GM12875 (cell line): ENCODE results near the gene MYB.
"Not testable (repeated sequence)": the region's sequence is repeated elsewhere in the genome, so short reads cannot be mapped to it uniquely, and the experiment has no call there.

Experiments
- H3K4me3 ChIP-seq: one replicate; pipeline ENCODE4 v1.5.1; 2011; ENCODE audit warnings: low read depth, low read length, control low read depth
- CTCF ChIP-seq: IDR thresholded peaks from 2 replicates; pipeline ENCODE4 v1.5.1; 2011; ENCODE audit warnings: low read depth, mild to moderate bottlenecking, control low read depth, inconsistent platforms, low read length, moderate library complexity, borderline replicate concordance; ENCODE audit not compliant: insufficient read depth

Gene MYB

GRCh38 chr6:135180542-135181332 is at the start of gene MYB:
Gene MYB (plus strand): TSS chr6:135181308. CDS start chr6:135181514, 206 bp downstream.
- TF ChIP-seq CTCF: no peak

GRCh38 chr6:135132776-135133175 is 48.3 kb upstream of the MYB start:
- TF ChIP-seq CTCF: no peak

More at GRCh38 chr6:135180542-135181332, at the start of gene MYB:
- H3K4me3 ChIP-seq: peak within 1 kb of the TSS; percentile 83

GRCh38 chr6:135135835-135136234 is 45.3 kb upstream of the MYB start:
- TF ChIP-seq CTCF: no peak
- no peak overlapping the region for H3K4me3 ChIP-seq

More at GRCh38 chr6:135132776-135133175, 48.3 kb upstream of the MYB start:
- H3K4me3 ChIP-seq: no peak overlapping the region

- TF ChIP-seq CTCF: no peak
- H3K4me3 ChIP-seq: no peak overlapping the region
These were observed 43.3 kb upstream of the MYB start for GRCh38 chr6:135137826-135138225.

GRCh38 chr6:135141182-135141581 is 39.9 kb upstream of the MYB start:
- no peak for TF ChIP-seq CTCF
- H3K4me3 ChIP-seq: no peak overlapping the region

GRCh38 chr6:135141728-135142127 is 39.4 kb upstream of the MYB start:
- TF ChIP-seq CTCF: no peak
- H3K4me3 ChIP-seq: no peak overlapping the region

GRCh38 chr6:135142232-135142631 is 38.9 kb upstream of the MYB start:
- H3K4me3 ChIP-seq: not testable (repeated sequence)

GRCh38 chr6:135144673-135145062 is 36.4 kb upstream of the MYB start:
- TF ChIP-seq CTCF: no peak
- H3K4me3 ChIP-seq: no peak overlapping the region
